ENCODE data around the gene HOMER1. TPM values are rescaled to one million over a fixed set of nuclear protein-coding genes. Genes with fewer than 3 reads are reported as not detected.

The HOMER1 gene
- polyA plus RNA-seq, 1 donor from 2014 or later: 30.6 TPM

- Histone ChIP-seq H4K20me1 (ENCODE audit: insufficient read depth) (no peaks in the 10 kb centered on the region), H3K36me3 (ENCODE audit: insufficient read depth, low read length) (no peaks in the 10 kb centered on the region), H3K4me2 (ENCODE audit: low read length) (no peak overlapping the region), H3K9ac (ENCODE audit: low read length) (no peak overlapping the region), H3F3A (ENCODE audit: insufficient read depth, low read length, poor library complexity, severe bottlenecking) (no peaks in the 10 kb centered on the region), H2AFZ (ENCODE audit: low read depth, low read length) (no peak overlapping the region), H3K9me2 (ENCODE audit: insufficient read depth, low read length) (no peaks in the 10 kb centered on the region), H3K27me3 (ENCODE audit: insufficient read depth, low read depth, low read length) (no peaks in the 10 kb centered on the region), H3K27ac (ENCODE audit: low read length) (no peak overlapping the region), H3K79me2 (replicated peaks; ENCODE audit: insufficient read depth, low read length) (no peaks in the 10 kb centered on the region), H3K4me3 (ENCODE audit: low read length) (no peak overlapping the region), H3K9me3 (ENCODE audit: low read length) (no peaks in the 10 kb centered on the region)
- TF ChIP-seq RAD21 (conservative IDR thresholded peaks at IDR 0.05): no peak
- TF ChIP-seq EZH2 (IDR thresholded peaks at IDR 0.05; ENCODE audit: borderline replicate concordance, insufficient read depth, low read length, poor library complexity, severe bottlenecking): no peak
- no peak for TF ChIP-seq REST (IDR thresholded peaks at IDR 0.05; ENCODE audit: borderline replicate concordance)
- TF ChIP-seq EP300 (conservative IDR thresholded peaks at IDR 0.05; ENCODE audit: poor library complexity, severe bottlenecking): no peak
- TF ChIP-seq POLR2AphosphoS5 (IDR thresholded peaks at IDR 0.05): no peak
- no peak for TF ChIP-seq MXI1 (conservative IDR thresholded peaks at IDR 0.05; ENCODE audit: poor library complexity, severe bottlenecking)
- no peak for TF ChIP-seq SMC3 (conservative IDR thresholded peaks at IDR 0.05; ENCODE audit: poor library complexity)
Observed at GRCh38 chr5:79480991-79481390, 32.9 kb downstream of the HOMER1 start.

- no peaks in the 10 kb centered on the region for H3K27me3 ChIP-seq (ENCODE audit: insufficient read depth, low read depth, low read length)
- TF ChIP-seq EZH2 (IDR thresholded peaks at IDR 0.05; ENCODE audit: borderline replicate concordance, insufficient read depth, low read length, poor library complexity, severe bottlenecking) (no peak), REST (IDR thresholded peaks at IDR 0.05; ENCODE audit: borderline replicate concordance) (no peak), SMC3 (conservative IDR thresholded peaks at IDR 0.05; ENCODE audit: poor library complexity) (no peak), RAD21 (conservative IDR thresholded peaks at IDR 0.05) (no peak), POLR2AphosphoS5 (IDR thresholded peaks at IDR 0.05) (no peak)
- no peak overlapping the region for H3K9ac ChIP-seq (ENCODE audit: low read length)
- H3K27ac ChIP-seq (ENCODE audit: low read length): no peak overlapping the region
- no peaks in the 10 kb centered on the region for H3K9me3 ChIP-seq (ENCODE audit: low read length)
- H3K4me3 ChIP-seq (ENCODE audit: low read length): no peak overlapping the region
- no peaks in the 10 kb centered on the region for H3K9me2 ChIP-seq (ENCODE audit: insufficient read depth, low read length)
- H3F3A ChIP-seq (ENCODE audit: insufficient read depth, low read length, poor library complexity, severe bottlenecking): no peaks in the 10 kb centered on the region
- H2AFZ ChIP-seq (ENCODE audit: low read depth, low read length): no peak overlapping the region
- H3K4me2 ChIP-seq (ENCODE audit: low read length): no peak overlapping the region
- no peaks in the 10 kb centered on the region for H3K36me3 ChIP-seq (ENCODE audit: insufficient read depth, low read length)
- H3K79me2 ChIP-seq (replicated peaks; ENCODE audit: insufficient read depth, low read length): peaks cover 10% of the 10 kb centered on the region
- no peaks in the 10 kb centered on the region for H4K20me1 ChIP-seq (ENCODE audit: insufficient read depth)
Observed at GRCh38 chr5:79475152-79475466, 38.8 kb downstream of the HOMER1 start.

All from neural cell (in vitro differentiated cells).